ENCODE measurements around the gene MAD1L1. TPM values are rescaled to one million over a fixed set of nuclear protein-coding genes. Genes with fewer than 3 reads are reported as not detected.

The MAD1L1 gene
- total and polyA plus RNA-seq, 2 of the 4 experiments (the other 2 are of a cell fraction) = 29.0 to 40.9 TPM

GRCh38 chr7:2151801-2152612 lies 80.7 kb downstream of the MAD1L1 start:
- Histone ChIP-seq H2AK9ac (replicated peaks; ENCODE audit: low read depth, low read length, poor library complexity) (no peak overlapping the region), H3K79me1 (ENCODE audit: low read depth in 1 of 2, low read length in 2 of 2) (peaks cover 14 to 30% of the 10 kb centered on the region in 2 experiments), H3K27ac (ENCODE audit: insufficient read depth, low read length) (no peak overlapping the region), H3K9me3 (ENCODE audit: control insufficient read depth, insufficient read depth, low read length) (no peaks in the 10 kb centered on the region), H4K91ac (ENCODE audit: insufficient read depth, low read depth, low read length) (no peak overlapping the region), H3K9ac (ENCODE audit: low read depth, low read length) (no peak overlapping the region), H3K56ac (ENCODE audit: extremely low read depth, insufficient read depth, low read length) (no peak overlapping the region), H3K4me1 (ENCODE audit: control insufficient read depth, insufficient read depth, low read length) (no peaks in the 10 kb centered on the region; the same call in 1 of the 2 replicates), H3K18ac (ENCODE audit: low read depth, low read length) (no peak overlapping the region), H3K4ac (ENCODE audit: low read depth, low read length) (no peak overlapping the region), H2BK20ac (ENCODE audit: low read depth, low read length) (no peak overlapping the region), H3K14ac (replicated peaks; ENCODE audit: low read depth, low read length) (no peak overlapping the region), H2BK5ac (ENCODE audit: low read depth, low read length, poor library complexity, severe bottlenecking) (no peak overlapping the region), H3K36me3 (ENCODE audit: control insufficient read depth, insufficient read depth, low read length) (peaks cover 5% of the 10 kb centered on the region), H2AK5ac (ENCODE audit: low read depth, low read length) (no peak overlapping the region), H3K27me3 (ENCODE audit: control insufficient read depth, insufficient read depth, low read length) (no peaks in the 10 kb centered on the region; the same call in 1 of the 2 replicates), H3K23ac (ENCODE audit: low read depth, low read length) (no peak overlapping the region), H3K4me2 (ENCODE audit: low read depth, low read length) (no peak overlapping the region), H4K20me1 (ENCODE audit: insufficient read depth, low read length) (peaks cover 34% of the 10 kb centered on the region), H2BK120ac (ENCODE audit: low read depth, low read length) (no peak overlapping the region), H4K5ac (ENCODE audit: low read depth, low read length) (no peak overlapping the region), H2BK15ac (ENCODE audit: low read depth, low read length) (no peak overlapping the region), H4K8ac (ENCODE audit: low read depth in 2 of 2, low read length in 2 of 2) (no peak overlapping the region), H2AFZ (replicated peaks; ENCODE audit: low read length, poor library complexity) (no peak overlapping the region), H3K9me1 (ENCODE audit: insufficient read depth, low read length) (peaks cover 8% of the 10 kb centered on the region; the same call in 1 of the 2 replicates), H3K4me3 (ENCODE audit: insufficient read depth, low read depth, low read length) (no peak overlapping the region)
- in situ Hi-C loops (cut with MboI; ENCODE audit: low sequenced_read_pairs) = no loop called here
- CTCF ChIA-PET = no interaction called here
- TF ChIP-seq FOS (IDR thresholded peaks at IDR 0.05; ENCODE audit: low read depth, low read length) (no peak), MAZ (IDR thresholded peaks at IDR 0.05; ENCODE audit: borderline replicate concordance, low read depth, low read length) (no peak), CEBPB (IDR thresholded peaks at IDR 0.05; ENCODE audit: low read depth, low read length) (no peak), BHLHE40 (IDR thresholded peaks at IDR 0.05; ENCODE audit: low read depth, low read length) (no peak), SMC3 (IDR thresholded peaks at IDR 0.05; ENCODE audit: low read depth, low read length) (no peak), MXI1 (IDR thresholded peaks at IDR 0.05; ENCODE audit: borderline replicate concordance, low read depth, low read length) (no peak), RFX5 (IDR thresholded peaks at IDR 0.05; ENCODE audit: low read depth, low read length) (no peak), POLR2A (IDR thresholded peaks at IDR 0.05; ENCODE audit: low read depth, low read length) (no peak), MAFK (IDR thresholded peaks at IDR 0.05; ENCODE audit: low read depth, low read length) (no peak), CHD1 (IDR thresholded peaks at IDR 0.05; ENCODE audit: low read depth, low read length) (no peak)
- TF ChIP-seq, protein P1, sequence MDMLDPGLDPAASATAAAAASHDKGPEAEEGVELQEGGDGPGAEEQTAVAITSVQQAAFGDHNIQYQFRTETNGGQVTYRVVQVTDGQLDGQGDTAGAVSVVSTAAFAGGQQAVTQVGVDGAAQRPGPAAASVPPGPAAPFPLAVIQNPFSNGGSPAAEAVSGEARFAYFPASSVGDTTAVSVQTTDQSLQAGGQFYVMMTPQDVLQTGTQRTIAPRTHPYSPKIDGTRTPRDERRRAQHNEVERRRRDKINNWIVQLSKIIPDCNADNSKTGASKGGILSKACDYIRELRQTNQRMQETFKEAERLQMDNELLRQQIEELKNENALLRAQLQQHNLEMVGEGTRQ (IDR thresholded peaks at IDR 0.05; ENCODE audit: low read depth, low read length) = no peak
- TF ChIP-seq, protein P2, sequence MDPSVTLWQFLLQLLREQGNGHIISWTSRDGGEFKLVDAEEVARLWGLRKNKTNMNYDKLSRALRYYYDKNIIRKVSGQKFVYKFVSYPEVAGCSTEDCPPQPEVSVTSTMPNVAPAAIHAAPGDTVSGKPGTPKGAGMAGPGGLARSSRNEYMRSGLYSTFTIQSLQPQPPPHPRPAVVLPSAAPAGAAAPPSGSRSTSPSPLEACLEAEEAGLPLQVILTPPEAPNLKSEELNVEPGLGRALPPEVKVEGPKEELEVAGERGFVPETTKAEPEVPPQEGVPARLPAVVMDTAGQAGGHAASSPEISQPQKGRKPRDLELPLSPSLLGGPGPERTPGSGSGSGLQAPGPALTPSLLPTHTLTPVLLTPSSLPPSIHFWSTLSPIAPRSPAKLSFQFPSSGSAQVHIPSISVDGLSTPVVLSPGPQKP (IDR thresholded peaks at IDR 0.05; ENCODE audit: borderline replicate concordance, low read depth, low read length) = no peak
- DNase-seq (no peak), ATAC-seq (ENCODE audit: low read depth) (no peak)
- WGBS, 2 experiments (ENCODE audit: extremely low coverage in 2 of 2, insufficient read length in 1 of 2) = 87% methylated on average over 9 of the region's 24 CpGs; no CpG with 5 or more reads in 1 of the 2 experiments
- no TSS peak for BruUV-seq (replicated peaks)
- intact Hi-C loops (cut with micrococcal nuclease) = no loop called here
- POLR2A ChIA-PET (ENCODE audit: unreplicated experiment) = no interaction called here
- dilution Hi-C loops (cut with HindIII; ENCODE audit: low sequenced_read_pairs, unreplicated experiment) = no loop called here
